Ectodermal cell (in vitro differentiated cells): ENCODE data around the gene CPN1. TPM values are rescaled to one million over a fixed set of nuclear protein-coding genes. Genes with fewer than 3 reads are reported as not detected.
"Not testable (repeated sequence)": the region's sequence is repeated elsewhere in the genome, so short reads cannot be mapped to it uniquely, and the experiment has no call there.

Experiments
- H3K27ac ChIP-seq: 2 replicates; pipeline ENCODE4 v1.7.0; 2013; ENCODE audit warnings: mild to moderate bottlenecking, low read depth, low read length; ENCODE audit not compliant: insufficient read depth, poor library complexity, severe bottlenecking
- H3K27me3 ChIP-seq: 2 replicates; pipeline ENCODE4 v1.7.0; 2013; ENCODE audit warnings: mild to moderate bottlenecking, low read length; ENCODE audit not compliant: insufficient read depth, control insufficient read depth, poor library complexity, severe bottlenecking
- H3K36me3 ChIP-seq: one replicate; pipeline ENCODE4 v1.7.0; 2013; ENCODE audit warnings: low read length; ENCODE audit not compliant: control insufficient read depth, insufficient read depth
- H3K4me1 ChIP-seq: one replicate; pipeline ENCODE4 v1.7.0; 2013; ENCODE audit warnings: low read length; ENCODE audit not compliant: control insufficient read depth, insufficient read depth
- H3K4me3 ChIP-seq: 2 replicates; pipeline ENCODE4 v1.7.0; 2013; ENCODE audit warnings: low read depth, low read length, control low read depth; ENCODE audit not compliant: insufficient read depth
- H3K9me3 ChIP-seq: 2 replicates; pipeline ENCODE4 v1.7.0; 2013; ENCODE audit warnings: mild to moderate bottlenecking, low read length, moderate library complexity; ENCODE audit not compliant: control insufficient read depth
- WGBS, 2 experiments: methylation state at CpG; one replicate each; pipeline ENCODE4 v1.1.7; 2013; ENCODE audit warnings: missing lambda C conversion rate in 2 of 2; 5-methylcytosine and 5-hydroxymethylcytosine counted together
- polyA plus RNA-seq, 4 experiments: library from polyadenylated mRNA; stranded (reverse); fragments of 50-300 nt; gene quantifications; one replicate each; pipeline ENCODE4 v1.2.3, GENCODE V29; 2013

CPN1 gene
- polyA plus RNA-seq (2013, experiment 1 of 4) = not detected
- polyA plus RNA-seq (2013, experiment 2 of 4) = not detected
- polyA plus RNA-seq (2013, experiment 3 of 4) = not detected
- not detected for polyA plus RNA-seq (2013, experiment 4 of 4)

DNA sequence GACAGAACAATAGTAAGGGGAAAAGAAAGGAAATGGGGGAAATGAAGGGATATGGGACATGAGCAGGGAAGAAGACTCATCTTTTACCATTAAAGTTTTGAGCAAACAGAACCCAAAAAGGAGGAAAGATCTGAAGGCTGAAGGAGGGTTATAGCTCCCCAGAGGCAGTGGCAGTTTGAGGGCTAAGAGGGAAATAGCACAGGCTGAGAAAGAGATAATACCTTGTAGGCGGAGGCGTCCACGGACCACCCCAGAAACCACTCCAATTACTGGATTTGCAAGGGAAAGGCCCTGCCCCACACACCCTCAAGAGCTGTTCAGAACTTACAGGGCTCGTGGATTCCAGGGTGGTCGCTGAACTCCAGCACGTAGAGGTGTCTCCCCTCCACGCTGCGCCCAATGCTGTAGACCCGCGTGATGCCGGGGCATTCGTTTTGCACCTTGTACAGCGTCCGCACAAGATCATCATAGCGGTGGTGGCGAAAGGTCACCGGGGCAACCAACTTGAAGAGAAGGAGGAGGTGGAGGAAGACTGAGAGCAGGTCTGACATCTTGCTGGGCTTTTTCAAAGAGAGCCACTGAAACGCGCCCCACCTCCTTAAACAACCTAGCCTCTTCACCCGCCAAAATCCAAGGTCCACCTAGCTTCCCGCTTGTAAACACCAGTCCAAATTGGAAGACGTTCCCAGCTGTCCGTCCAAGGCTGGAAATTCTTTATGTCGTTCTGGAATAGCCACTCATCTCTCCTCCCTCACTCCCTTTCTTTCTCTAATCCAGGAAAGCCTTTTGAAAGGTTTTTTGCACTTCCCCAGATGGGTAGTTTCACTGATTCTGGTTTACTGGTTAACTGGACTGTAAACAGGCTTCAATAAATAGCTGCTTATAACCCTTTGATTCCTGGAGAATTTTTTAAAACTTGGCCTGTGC is at the start of gene CPN1:
Gene CPN1, minus strand, starts transcription at position 795 of the 927 bp plus-strand sequence. Its CDS starts 244 bp downstream, at position 551.
- no peak within 1 kb of the TSS for H3K4me3 ChIP-seq
- no peaks in the 10 kb centered on the region for H3K4me1 ChIP-seq
- no peaks in the 10 kb centered on the region for H3K27me3 ChIP-seq
- no peak within 1 kb of the TSS for H3K27ac ChIP-seq
- H3K36me3 ChIP-seq = no peaks in the 10 kb centered on the region
- no peaks in the 10 kb centered on the region for H3K9me3 ChIP-seq
- WGBS, 2 experiments = 92 to 93% methylated on average over 24 of the region's 24 CpGs

- Histone ChIP-seq H3K36me3 (no peaks in the 10 kb centered on the region), H3K4me3 (no peak overlapping the region), H3K9me3 (no peaks in the 10 kb centered on the region), H3K27ac (no peak overlapping the region), H3K27me3 (no peaks in the 10 kb centered on the region), H3K4me1 (no peaks in the 10 kb centered on the region)
- 88 to 91% methylated on average over 7 of the region's 7 CpGs for WGBS, 2 experiments
Measured at GRCh38 chr10:100130831-100131230, 49.2 kb upstream of the CPN1 start.

- WGBS, 2 experiments = 90 to 92% methylated on average over 9 of the region's 9 CpGs
- no peak overlapping the region for H3K4me3 ChIP-seq
- no peaks in the 10 kb centered on the region for H3K9me3 ChIP-seq
- H3K4me1 ChIP-seq = no peaks in the 10 kb centered on the region
- H3K27me3 ChIP-seq = no peaks in the 10 kb centered on the region
- no peaks in the 10 kb centered on the region for H3K36me3 ChIP-seq
- H3K27ac ChIP-seq = no peak overlapping the region
Measured at GRCh38 chr10:100129424-100129823, 47.8 kb upstream of the CPN1 start.

GRCh38 chr10:100128951-100129350 is 47.3 kb upstream of the CPN1 start:
- H3K4me1 ChIP-seq = no peaks in the 10 kb centered on the region
- H3K27ac ChIP-seq = no peak overlapping the region
- 80 to 86% methylated on average over 8 of the region's 8 CpGs for WGBS, 2 experiments
- no peaks in the 10 kb centered on the region for H3K27me3 ChIP-seq
- no peaks in the 10 kb centered on the region for H3K9me3 ChIP-seq
- no peak overlapping the region for H3K4me3 ChIP-seq
- no peaks in the 10 kb centered on the region for H3K36me3 ChIP-seq

- 68 to 73% methylated on average over 2 of the region's 2 CpGs for WGBS, 2 experiments
- H3K4me1 ChIP-seq, H3K27ac ChIP-seq: not testable (repeated sequence)
Measured at GRCh38 chr10:100125335-100125734, 43.7 kb upstream of the CPN1 start.

DNA sequence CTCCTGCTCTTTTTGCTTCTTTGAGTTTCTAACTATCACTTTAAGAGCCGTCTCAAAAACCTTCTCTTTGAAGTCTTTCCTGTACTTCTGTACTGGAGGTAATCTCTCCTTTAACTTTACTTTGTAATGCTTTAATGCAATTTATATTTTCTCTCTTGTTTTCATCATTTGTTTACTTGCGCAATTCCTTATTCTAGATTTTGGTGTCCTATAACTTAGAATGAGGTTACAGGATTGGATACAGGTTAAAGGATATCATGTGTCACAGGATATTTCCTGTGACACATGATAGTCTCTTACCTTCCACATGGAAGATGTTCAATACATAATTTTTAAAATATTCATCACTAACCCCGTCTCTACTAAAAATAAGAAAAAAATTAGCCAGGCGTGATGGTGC is 42.4 kb upstream of the CPN1 start:
- H3K27me3 ChIP-seq = no peaks in the 10 kb centered on the region
- H3K36me3 ChIP-seq = no peaks in the 10 kb centered on the region
- H3K4me3 ChIP-seq = no peak overlapping the region
- H3K9me3 ChIP-seq = no peaks in the 10 kb centered on the region
- H3K27ac ChIP-seq = no peak overlapping the region
- WGBS, 2 experiments = 93 to 99% methylated on average over 4 of the region's 4 CpGs
- H3K4me1 ChIP-seq = no peaks in the 10 kb centered on the region

More at GRCh38 chr10:100125335-100125734, 43.7 kb upstream of the CPN1 start:
- not testable (repeated sequence) for H3K9me3 ChIP-seq, H3K36me3 ChIP-seq, H3K27me3 ChIP-seq, H3K4me3 ChIP-seq

- no peaks in the 10 kb centered on the region for H3K4me1 ChIP-seq
- H3K27me3 ChIP-seq = no peaks in the 10 kb centered on the region
- no peaks in the 10 kb centered on the region for H3K36me3 ChIP-seq
- no peaks in the 10 kb centered on the region for H3K9me3 ChIP-seq
- H3K4me3 ChIP-seq = no peak overlapping the region
- no peak overlapping the region for H3K27ac ChIP-seq
Measured at GRCh38 chr10:100122780-100123179, 41.1 kb upstream of the CPN1 start.

DNA sequence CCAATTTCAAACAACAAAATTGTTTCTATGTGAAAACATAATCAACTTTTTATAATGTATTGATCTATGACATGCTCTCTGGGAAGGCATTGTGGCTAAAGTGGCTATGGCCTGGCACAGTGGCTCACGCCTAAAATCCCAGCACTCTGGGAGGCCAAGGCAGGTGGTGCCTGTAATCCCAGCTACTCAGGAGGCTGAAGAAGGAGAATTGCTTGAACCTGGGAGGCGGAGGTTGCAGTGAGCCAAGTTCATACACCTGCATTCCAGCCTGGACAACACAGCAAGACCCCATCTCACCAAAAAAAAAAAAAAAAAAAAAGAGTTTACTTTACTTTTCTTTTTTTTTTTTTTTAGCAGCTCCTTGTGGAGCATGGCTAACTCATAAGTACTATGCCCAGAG is 38.9 kb upstream of the CPN1 start:
- Histone ChIP-seq H3K4me1 (no peaks in the 10 kb centered on the region), H3K9me3 (no peaks in the 10 kb centered on the region), H3K36me3 (no peaks in the 10 kb centered on the region), H3K4me3 (no peak overlapping the region), H3K27me3 (no peaks in the 10 kb centered on the region), H3K27ac (no peak overlapping the region)
- WGBS, 2 experiments = 85 to 89% methylated on average over 2 of the region's 2 CpGs

GRCh38 chr10:100119726-100120125 is 38.1 kb upstream of the CPN1 start:
- no peaks in the 10 kb centered on the region for H3K4me1 ChIP-seq
- 92 to 95% methylated on average over 3 to 4 of the region's 4 CpGs for WGBS, 2 experiments
- H3K4me3 ChIP-seq = no peak overlapping the region
- no peaks in the 10 kb centered on the region for H3K27me3 ChIP-seq
- no peaks in the 10 kb centered on the region for H3K36me3 ChIP-seq
- H3K27ac ChIP-seq = no peak overlapping the region
- H3K9me3 ChIP-seq = no peaks in the 10 kb centered on the region

DNA sequence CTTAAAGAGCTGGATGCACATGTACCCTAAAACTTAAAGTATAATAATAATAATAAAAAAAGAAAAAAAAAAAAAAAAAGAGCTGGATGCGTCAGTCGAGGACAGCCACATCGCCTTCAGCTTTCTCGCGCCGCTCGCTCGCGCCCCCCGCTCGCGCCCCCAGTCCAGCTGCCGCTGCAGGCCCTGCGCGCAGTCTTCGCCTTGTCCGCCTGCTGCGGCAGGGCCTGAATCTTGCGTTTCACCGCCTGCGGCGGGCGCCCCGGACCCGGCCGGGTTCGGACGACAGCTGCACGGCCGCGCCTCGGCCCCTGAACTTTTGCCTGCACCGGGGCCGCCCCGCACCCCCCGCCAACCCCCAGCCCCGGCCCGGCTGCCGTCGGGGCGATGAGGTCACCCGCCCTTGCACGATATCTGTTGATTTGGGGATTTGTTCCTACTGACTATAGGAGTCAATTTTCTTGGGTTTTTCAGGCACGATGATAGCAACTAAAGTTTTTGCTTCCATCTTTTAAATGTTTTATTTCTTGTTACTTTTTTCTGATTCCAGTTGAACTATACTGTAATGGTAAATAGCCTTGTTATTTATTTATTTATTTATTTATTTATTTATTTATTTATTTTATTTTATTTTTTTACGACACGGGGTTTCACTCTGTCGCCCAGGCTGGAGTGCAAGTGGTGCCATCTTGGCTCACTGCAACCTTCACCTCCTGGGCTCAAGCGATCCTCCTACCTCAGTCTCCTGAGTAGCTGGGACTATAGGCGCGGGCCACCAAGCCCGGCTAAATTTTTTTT is 33.5 kb upstream of the CPN1 start:
- WGBS, 2 experiments = 62 to 68% methylated on average over 51 of the region's 51 CpGs
- no peaks in the 10 kb centered on the region for H3K27me3 ChIP-seq
- no peak overlapping the region for H3K4me3 ChIP-seq
- no peaks in the 10 kb centered on the region for H3K36me3 ChIP-seq
- no peak overlapping the region for H3K27ac ChIP-seq
- no peaks in the 10 kb centered on the region for H3K9me3 ChIP-seq
- H3K4me1 ChIP-seq = no peaks in the 10 kb centered on the region
